ENCODE data around the gene ZNF341. TPM values are rescaled to one million over a fixed set of nuclear protein-coding genes. Genes with fewer than 3 reads are reported as not detected.

Gene ZNF341
- polyA plus RNA-seq, 2 donors, result 2.6 to 4.5 TPM

- Histone ChIP-seq H3K9me3 (ENCODE audit: control insufficient read depth in 2 of 2, insufficient read depth in 1 of 2, low read depth in 1 of 2, low read length in 1 of 2) (no peaks in the 10 kb centered on the region), H3K4me1 (ENCODE audit: control insufficient read depth in 2 of 2, insufficient read depth in 2 of 2, low read length in 1 of 2) (peaks cover 0 to 7% of the 10 kb centered on the region in 2 donors), H3K27me3 (ENCODE audit: control insufficient read depth in 1 of 2, insufficient read depth in 2 of 2, low read length in 2 of 2) (no peaks in the 10 kb centered on the region), H3K36me3 (ENCODE audit: control insufficient read depth in 2 of 2, insufficient read depth in 2 of 2, low read length in 1 of 2) (peaks cover 0 to 17% of the 10 kb centered on the region in 2 donors), H3K27ac (ENCODE audit: low read depth in 2 of 2, low read length in 1 of 2) (no peak overlapping the region), H3K4me3 (ENCODE audit: low read depth in 1 of 2, low read length in 2 of 2) (no peak overlapping the region)
- WGBS, 2 donors, result 84 to 87% methylated on average over 10 of the region's 10 CpGs
These were observed 17.9 kb upstream of the ZNF341 start for GRCh38 chr20:33713865-33714367.

GRCh38 chr20:33716498-33716897 is 15.3 kb upstream of the ZNF341 start:
- Histone ChIP-seq H3K27me3 (ENCODE audit: control insufficient read depth in 1 of 2, insufficient read depth in 2 of 2, low read length in 2 of 2) (no peaks in the 10 kb centered on the region), H3K4me3 (ENCODE audit: low read depth in 1 of 2, low read length in 2 of 2) (no peak overlapping the region), H3K36me3 (ENCODE audit: control insufficient read depth in 2 of 2, insufficient read depth in 2 of 2, low read length in 1 of 2) (peaks cover 0 to 13% of the 10 kb centered on the region in 2 donors), H3K9me3 (ENCODE audit: control insufficient read depth in 2 of 2, insufficient read depth in 1 of 2, low read depth in 1 of 2, low read length in 1 of 2) (no peaks in the 10 kb centered on the region), H3K4me1 (ENCODE audit: control insufficient read depth in 2 of 2, insufficient read depth in 2 of 2, low read length in 1 of 2) (peaks cover 5 to 6% of the 10 kb centered on the region in 2 donors), H3K27ac (ENCODE audit: low read depth in 2 of 2, low read length in 1 of 2) (no peak overlapping the region)
- 91 to 94% methylated on average over 2 of the region's 2 CpGs for WGBS, 2 donors

- peaks cover 5 to 7% of the 10 kb centered on the region in 2 donors for H3K4me1 ChIP-seq (ENCODE audit: control insufficient read depth in 2 of 2, insufficient read depth in 2 of 2, low read length in 1 of 2)
- peak overlapping the region; percentile 64 to 88 for H3K27ac ChIP-seq (ENCODE audit: low read depth in 2 of 2, low read length in 1 of 2)
- H3K9me3 ChIP-seq (ENCODE audit: control insufficient read depth in 2 of 2, insufficient read depth in 1 of 2, low read depth in 1 of 2, low read length in 1 of 2), result no peaks in the 10 kb centered on the region
- H3K27me3 ChIP-seq (ENCODE audit: control insufficient read depth in 1 of 2, insufficient read depth in 2 of 2, low read length in 2 of 2), result no peaks in the 10 kb centered on the region
- H3K36me3 ChIP-seq (ENCODE audit: control insufficient read depth in 2 of 2, insufficient read depth in 2 of 2, low read length in 1 of 2), result no peaks in the 10 kb centered on the region
- WGBS, 2 donors, result 40 to 47% methylated on average over 13 of the region's 13 CpGs
- H3K4me3 ChIP-seq (ENCODE audit: low read depth in 1 of 2, low read length in 2 of 2), result peak overlapping the region; percentile 74 to 96
These were observed 12.4 kb upstream of the ZNF341 start for GRCh38 chr20:33719277-33719988.

- 3 to 4% methylated on average over 46 of the region's 46 CpGs for WGBS, 2 donors
- no peaks in the 10 kb centered on the region for H3K9me3 ChIP-seq (ENCODE audit: control insufficient read depth in 2 of 2, insufficient read depth in 1 of 2, low read depth in 1 of 2, low read length in 1 of 2)
- H3K4me1 ChIP-seq (ENCODE audit: control insufficient read depth in 2 of 2, insufficient read depth in 2 of 2, low read length in 1 of 2), result peaks cover 5 to 7% of the 10 kb centered on the region in 2 donors
- peak within 1 kb of the TSS; percentile 74 to 96 for H3K4me3 ChIP-seq (ENCODE audit: low read depth in 1 of 2, low read length in 2 of 2)
- no peaks in the 10 kb centered on the region for H3K27me3 ChIP-seq (ENCODE audit: control insufficient read depth in 1 of 2, insufficient read depth in 2 of 2, low read length in 2 of 2)
- peak within 1 kb of the TSS; percentile 64 to 88 for H3K27ac ChIP-seq (ENCODE audit: low read depth in 2 of 2, low read length in 1 of 2)
- H3K36me3 ChIP-seq (ENCODE audit: control insufficient read depth in 2 of 2, insufficient read depth in 2 of 2, low read length in 1 of 2), result no peaks in the 10 kb centered on the region
These were observed 11.6 kb upstream of the ZNF341 start, which contains the start of gene PXMP4 for GRCh38 chr20:33719989-33720709. Gene PXMP4, minus strand, starts transcription at chr20:33720310. Its CDS starts 103 bp downstream, at chr20:33720207.

GRCh38 chr20:33721391-33722140 is 10.2 kb upstream of the ZNF341 start:
- WGBS, 2 donors, result 94 to 96% methylated on average over 11 of the region's 11 CpGs
- Histone ChIP-seq H3K27me3 (ENCODE audit: control insufficient read depth in 1 of 2, insufficient read depth in 2 of 2, low read length in 2 of 2) (no peaks in the 10 kb centered on the region), H3K36me3 (ENCODE audit: control insufficient read depth in 2 of 2, insufficient read depth in 2 of 2, low read length in 1 of 2) (no peaks in the 10 kb centered on the region), H3K9me3 (ENCODE audit: control insufficient read depth in 2 of 2, insufficient read depth in 1 of 2, low read depth in 1 of 2, low read length in 1 of 2) (no peaks in the 10 kb centered on the region), H3K27ac (ENCODE audit: low read depth in 2 of 2, low read length in 1 of 2) (no peak overlapping the region), H3K4me3 (ENCODE audit: low read depth in 1 of 2, low read length in 2 of 2) (no peak overlapping the region), H3K4me1 (ENCODE audit: control insufficient read depth in 2 of 2, insufficient read depth in 2 of 2, low read length in 1 of 2) (peaks cover 5 to 7% of the 10 kb centered on the region in 2 donors)

GRCh38 chr20:33724439-33725094 is 7.2 kb upstream of the ZNF341 start:
- Histone ChIP-seq H3K4me1 (ENCODE audit: control insufficient read depth in 2 of 2, insufficient read depth in 2 of 2, low read length in 1 of 2) (peaks cover 2 to 3% of the 10 kb centered on the region in 2 donors), H3K27me3 (ENCODE audit: control insufficient read depth in 1 of 2, insufficient read depth in 2 of 2, low read length in 2 of 2) (no peaks in the 10 kb centered on the region), H3K4me3 (ENCODE audit: low read depth in 1 of 2, low read length in 2 of 2) (no peak overlapping the region), H3K9me3 (ENCODE audit: control insufficient read depth in 2 of 2, insufficient read depth in 1 of 2, low read depth in 1 of 2, low read length in 1 of 2) (no peaks in the 10 kb centered on the region), H3K27ac (ENCODE audit: low read depth in 2 of 2, low read length in 1 of 2) (peak overlapping the region; percentile 20 to 44), H3K36me3 (ENCODE audit: control insufficient read depth in 2 of 2, insufficient read depth in 2 of 2, low read length in 1 of 2) (no peaks in the 10 kb centered on the region)
- 73 to 76% methylated on average over 14 of the region's 14 CpGs for WGBS, 2 donors

- no peaks in the 10 kb centered on the region for H3K9me3 ChIP-seq (ENCODE audit: control insufficient read depth in 2 of 2, insufficient read depth in 1 of 2, low read depth in 1 of 2, low read length in 1 of 2)
- WGBS, 2 donors, result 75 to 76% methylated on average over 7 of the region's 7 CpGs
- H3K27me3 ChIP-seq (ENCODE audit: control insufficient read depth in 1 of 2, insufficient read depth in 2 of 2, low read length in 2 of 2), result no peaks in the 10 kb centered on the region
- peaks cover 0 to 2% of the 10 kb centered on the region in 2 donors for H3K4me1 ChIP-seq (ENCODE audit: control insufficient read depth in 2 of 2, insufficient read depth in 2 of 2, low read length in 1 of 2)
- no peak overlapping the region for H3K27ac ChIP-seq (ENCODE audit: low read depth in 2 of 2, low read length in 1 of 2)
- H3K36me3 ChIP-seq (ENCODE audit: control insufficient read depth in 2 of 2, insufficient read depth in 2 of 2, low read length in 1 of 2), result no peaks in the 10 kb centered on the region
- H3K4me3 ChIP-seq (ENCODE audit: low read depth in 1 of 2, low read length in 2 of 2), result no peak overlapping the region
These were observed 6.1 kb upstream of the ZNF341 start for GRCh38 chr20:33725607-33726264.

- Histone ChIP-seq H3K36me3 (ENCODE audit: control insufficient read depth in 2 of 2, insufficient read depth in 2 of 2, low read length in 1 of 2) (no peaks in the 10 kb centered on the region), H3K4me1 (ENCODE audit: control insufficient read depth in 2 of 2, insufficient read depth in 2 of 2, low read length in 1 of 2) (peaks cover 0 to 2% of the 10 kb centered on the region in 2 donors), H3K27ac (ENCODE audit: low read depth in 2 of 2, low read length in 1 of 2) (no peak overlapping the region), H3K4me3 (ENCODE audit: low read depth in 1 of 2, low read length in 2 of 2) (no peak overlapping the region), H3K27me3 (ENCODE audit: control insufficient read depth in 1 of 2, insufficient read depth in 2 of 2, low read length in 2 of 2) (no peaks in the 10 kb centered on the region), H3K9me3 (ENCODE audit: control insufficient read depth in 2 of 2, insufficient read depth in 1 of 2, low read depth in 1 of 2, low read length in 1 of 2) (no peaks in the 10 kb centered on the region)
- WGBS, 2 donors, result 89 to 90% methylated on average over 5 of the region's 5 CpGs
These were observed 4.7 kb upstream of the ZNF341 start for GRCh38 chr20:33727115-33727479.
